ENCODE measurements around the gene ESRRB.
"Not testable (repeated sequence)": the region's sequence is repeated elsewhere in the genome, so short reads cannot be mapped to it uniquely, and the experiment has no call there.

The ESRRB gene

GRCh38 chr14:76525106-76525821 is 149.3 kb downstream of the ESRRB start:
- no peak overlapping the region for H3K9ac ChIP-seq (ENCODE audit: low read depth, low read length)
- H3K36me3 ChIP-seq (ENCODE audit: insufficient read depth, low read length): no peaks in the 10 kb centered on the region
- H3K9me3 ChIP-seq (ENCODE audit: control insufficient read depth, insufficient read depth, low read length): peaks cover 2% of the 10 kb centered on the region; the same call in 1 of the 2 replicates
- H3K4me1 ChIP-seq (ENCODE audit: insufficient read depth, low read length): no peaks in the 10 kb centered on the region

- H3K9me3 ChIP-seq (ENCODE audit: control insufficient read depth, insufficient read depth, low read length): no peaks in the 10 kb centered on the region
- no peak overlapping the region for H3K9ac ChIP-seq (ENCODE audit: low read depth, low read length)
- H3K4me1 ChIP-seq (ENCODE audit: insufficient read depth, low read length): no peaks in the 10 kb centered on the region
- H3K36me3 ChIP-seq (ENCODE audit: insufficient read depth, low read length): no peaks in the 10 kb centered on the region
These were observed 155.1 kb downstream of the ESRRB start for GRCh38 chr14:76531085-76531484.

GRCh38 chr14:76531821-76532318 is 155.9 kb downstream of the ESRRB start:
- Histone ChIP-seq H3K9me3 (ENCODE audit: control insufficient read depth, insufficient read depth, low read length) (no peaks in the 10 kb centered on the region), H3K9ac (ENCODE audit: low read depth, low read length) (no peak overlapping the region), H3K4me1 (ENCODE audit: insufficient read depth, low read length) (no peaks in the 10 kb centered on the region), H3K36me3 (ENCODE audit: insufficient read depth, low read length) (no peaks in the 10 kb centered on the region)

GRCh38 chr14:76536636-76537035 is 160.7 kb downstream of the ESRRB start:
- H3K36me3 ChIP-seq (ENCODE audit: insufficient read depth, low read length); H3K9ac ChIP-seq (ENCODE audit: low read depth, low read length); H3K4me1 ChIP-seq (ENCODE audit: insufficient read depth, low read length); H3K9me3 ChIP-seq (ENCODE audit: control insufficient read depth, insufficient read depth, low read length): not testable (repeated sequence)

- Histone ChIP-seq H3K36me3 (ENCODE audit: insufficient read depth, low read length) (no peaks in the 10 kb centered on the region), H3K9ac (ENCODE audit: low read depth, low read length) (no peak overlapping the region), H3K9me3 (ENCODE audit: control insufficient read depth, insufficient read depth, low read length) (no peaks in the 10 kb centered on the region), H3K4me1 (ENCODE audit: insufficient read depth, low read length) (peaks cover 6% of the 10 kb centered on the region; the same call in 1 of the 2 replicates)
These were observed 162.1 kb downstream of the ESRRB start for GRCh38 chr14:76537906-76538647.

- Histone ChIP-seq H3K9ac (ENCODE audit: low read depth, low read length) (no peak overlapping the region), H3K4me1 (ENCODE audit: insufficient read depth, low read length) (peaks cover 6% of the 10 kb centered on the region; the same call in 1 of the 2 replicates), H3K9me3 (ENCODE audit: control insufficient read depth, insufficient read depth, low read length) (no peaks in the 10 kb centered on the region), H3K36me3 (ENCODE audit: insufficient read depth, low read length) (no peaks in the 10 kb centered on the region)
These were observed 162.7 kb downstream of the ESRRB start for GRCh38 chr14:76538648-76539008.

GRCh38 chr14:76539130-76539529 is 163.2 kb downstream of the ESRRB start:
- Histone ChIP-seq H3K9ac (ENCODE audit: low read depth, low read length) (no peak overlapping the region), H3K9me3 (ENCODE audit: control insufficient read depth, insufficient read depth, low read length) (no peaks in the 10 kb centered on the region), H3K4me1 (ENCODE audit: insufficient read depth, low read length) (peaks cover 6% of the 10 kb centered on the region; the same call in 1 of the 2 replicates), H3K36me3 (ENCODE audit: insufficient read depth, low read length) (no peaks in the 10 kb centered on the region)

- no peaks in the 10 kb centered on the region for H3K36me3 ChIP-seq (ENCODE audit: insufficient read depth, low read length)
- H3K4me1 ChIP-seq (ENCODE audit: insufficient read depth, low read length): peaks cover 6% of the 10 kb centered on the region; the same call in 1 of the 2 replicates
- H3K9me3 ChIP-seq (ENCODE audit: control insufficient read depth, insufficient read depth, low read length): no peaks in the 10 kb centered on the region
- no peak overlapping the region for H3K9ac ChIP-seq (ENCODE audit: low read depth, low read length)
These were observed 165.8 kb downstream of the ESRRB start for GRCh38 chr14:76541594-76542219.

GRCh38 chr14:76546426-76547221 is 170.7 kb downstream of the ESRRB start:
- no peaks in the 10 kb centered on the region for H3K36me3 ChIP-seq (ENCODE audit: insufficient read depth, low read length)
- no peak overlapping the region for H3K9ac ChIP-seq (ENCODE audit: low read depth, low read length)
- no peaks in the 10 kb centered on the region for H3K9me3 ChIP-seq (ENCODE audit: control insufficient read depth, insufficient read depth, low read length)
- peaks cover 17% of the 10 kb centered on the region for H3K4me1 ChIP-seq (ENCODE audit: insufficient read depth, low read length)

- H3K4me1 ChIP-seq (ENCODE audit: insufficient read depth, low read length): peaks cover 19% of the 10 kb centered on the region
- no peaks in the 10 kb centered on the region for H3K9me3 ChIP-seq (ENCODE audit: control insufficient read depth, insufficient read depth, low read length)
- no peaks in the 10 kb centered on the region for H3K36me3 ChIP-seq (ENCODE audit: insufficient read depth, low read length)
- H3K9ac ChIP-seq (ENCODE audit: low read depth, low read length): no peak overlapping the region
These were observed 171.9 kb downstream of the ESRRB start for GRCh38 chr14:76547831-76548230.

- Histone ChIP-seq H3K36me3 (ENCODE audit: insufficient read depth, low read length) (no peaks in the 10 kb centered on the region), H3K9ac (ENCODE audit: low read depth, low read length) (no peak overlapping the region), H3K4me1 (ENCODE audit: insufficient read depth, low read length) (peaks cover 19% of the 10 kb centered on the region), H3K9me3 (ENCODE audit: control insufficient read depth, insufficient read depth, low read length) (no peaks in the 10 kb centered on the region)
These were observed 174.6 kb downstream of the ESRRB start for GRCh38 chr14:76550534-76550933.

GRCh38 chr14:76551116-76551515 is 175.2 kb downstream of the ESRRB start:
- Histone ChIP-seq H3K9ac (ENCODE audit: low read depth, low read length) (no peak overlapping the region), H3K4me1 (ENCODE audit: insufficient read depth, low read length) (peaks cover 19% of the 10 kb centered on the region), H3K36me3 (ENCODE audit: insufficient read depth, low read length) (no peaks in the 10 kb centered on the region), H3K9me3 (ENCODE audit: control insufficient read depth, insufficient read depth, low read length) (no peaks in the 10 kb centered on the region)

All from ES-I3 (cell line).